Glomerular endothelial cell (primary cell): ENCODE measurements around the gene DNAH1. TPM values are rescaled to one million over a fixed set of nuclear protein-coding genes. Genes with fewer than 3 reads are reported as not detected.
"Not testable (repeated sequence)": the region's sequence is repeated elsewhere in the genome, so short reads cannot be mapped to it uniquely, and the experiment has no call there.

Experiments
- DNase-seq: peaks from one replicate; pipeline ENCODE4 v3.0.0-alpha.2; 2011; ENCODE audit warnings: low read depth, low spot score; ENCODE audit errors: extremely low read depth
- total RNA-seq: library from RNA; depleted of rRNA; stranded (reverse); fragments of >200 nt; gene quantifications from 2 replicates; pipeline ENCODE4 v1.2.3, GENCODE V29; 2015

The DNAH1 gene
- total RNA-seq, 1 donor from 2014 or later: 9.9 TPM

DNA sequence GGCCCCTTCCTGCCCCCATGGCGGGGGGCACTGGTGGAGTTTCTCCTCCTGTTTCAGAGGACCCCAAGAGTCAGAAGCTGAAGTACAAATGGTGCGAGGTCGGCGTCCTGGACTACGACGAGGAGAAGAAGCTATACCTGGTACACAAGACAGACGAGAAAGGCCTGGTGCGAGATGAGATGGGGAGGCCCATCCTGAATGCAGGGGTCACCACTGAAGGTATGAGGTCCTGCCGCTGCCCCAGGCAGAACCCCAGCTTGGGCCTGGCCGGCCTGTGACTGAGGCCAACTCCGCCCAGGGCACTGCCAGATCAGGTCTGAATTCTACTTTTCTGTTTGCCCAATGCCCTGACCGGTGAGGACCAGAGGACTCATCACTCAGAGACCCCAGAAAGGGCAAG is 15.0 kb downstream of the DNAH1 start:
- DNase-seq: no peak

DNA sequence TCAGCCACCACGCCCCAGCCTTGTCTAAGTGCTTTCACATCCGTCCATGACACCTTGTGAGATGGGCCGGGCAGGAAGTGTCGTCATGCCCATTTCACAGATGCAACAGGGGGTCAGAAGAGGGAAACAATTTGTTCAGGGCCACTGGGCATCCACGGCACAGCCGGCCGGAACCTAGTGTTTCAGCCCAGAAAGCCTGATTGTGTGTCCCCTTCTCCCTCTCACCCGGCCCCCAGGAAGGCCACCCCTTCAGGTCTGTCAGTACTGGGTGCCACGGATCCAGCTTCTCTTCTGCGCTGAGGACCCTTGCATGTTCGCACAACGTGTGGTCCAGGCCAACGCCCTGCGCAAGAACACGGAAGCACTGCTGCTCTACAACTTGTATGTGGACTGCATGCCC is 15.8 kb downstream of the DNAH1 start:
- no peak for DNase-seq

DNA sequence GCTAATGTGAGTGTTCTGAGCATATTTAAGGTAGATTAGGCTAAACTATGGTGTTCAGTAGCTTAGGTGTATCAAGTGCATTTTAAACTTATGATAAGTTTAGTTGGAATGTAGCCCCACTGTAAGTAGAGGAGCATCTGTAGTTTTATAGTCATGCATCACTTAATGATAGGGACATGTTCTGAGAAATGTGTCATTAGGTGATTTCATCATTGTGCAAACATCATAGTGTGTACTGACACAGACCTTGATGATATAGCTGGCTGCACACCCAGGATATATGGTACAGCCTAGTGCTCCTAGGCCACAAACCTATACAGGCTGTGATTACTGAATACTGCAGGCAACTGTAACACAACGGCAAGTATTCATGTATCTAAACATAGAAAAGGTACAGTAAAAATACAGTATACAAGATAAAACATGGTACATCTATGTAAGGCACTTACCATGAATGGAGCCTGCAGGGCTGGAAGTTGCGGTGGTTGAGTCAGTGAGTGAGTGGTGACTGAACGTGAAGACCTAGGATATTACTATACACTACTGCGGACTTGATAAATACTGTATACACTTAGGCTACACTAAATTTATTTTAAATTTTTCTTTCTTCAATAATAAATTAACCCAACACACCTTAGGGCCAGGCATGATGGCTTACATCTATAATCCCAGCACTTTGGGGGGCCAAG is 17.9 kb downstream of the DNAH1 start:
- no peak for DNase-seq

DNA sequence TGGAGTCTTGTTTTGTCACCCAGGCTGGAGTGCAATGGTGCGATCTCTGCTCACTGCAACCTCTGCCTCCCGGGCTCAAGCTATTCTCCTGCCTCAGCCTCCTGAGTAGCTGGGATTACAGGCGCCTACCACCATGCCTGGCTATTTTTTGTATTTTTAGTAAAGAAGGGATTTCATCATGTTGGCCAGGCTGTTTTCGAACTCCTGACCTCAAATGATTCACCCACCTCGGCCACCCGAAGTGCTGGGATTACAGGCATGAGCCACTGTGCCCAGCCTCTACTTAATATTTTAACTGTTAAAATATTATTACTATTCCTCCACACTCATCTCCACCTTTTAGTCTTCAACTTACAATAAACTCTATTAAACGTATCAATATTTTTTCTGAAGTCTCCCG is 22.0 kb downstream of the DNAH1 start:
- not testable (repeated sequence) for DNase-seq

DNA sequence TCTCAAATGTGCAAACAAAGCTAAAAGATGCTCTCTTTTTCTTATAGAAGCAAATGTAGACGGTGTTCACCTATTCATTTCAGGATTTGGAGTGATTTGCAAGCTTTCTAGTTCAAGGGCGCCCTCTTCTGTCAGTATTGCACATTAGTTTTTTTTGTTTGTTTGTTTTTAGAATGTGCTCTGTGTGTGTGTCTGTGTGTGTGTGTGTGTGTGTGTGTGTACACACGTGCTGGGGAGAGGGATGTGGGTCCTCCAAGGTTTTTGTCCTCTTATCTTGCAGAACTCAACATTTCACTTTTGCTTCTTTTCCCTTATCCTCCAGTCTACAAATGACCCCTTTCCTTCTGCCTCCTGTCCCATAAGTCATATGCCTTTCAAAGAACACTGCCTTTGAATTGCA is 23.5 kb downstream of the DNAH1 start:
- peak; percentile 71 for DNase-seq

DNA sequence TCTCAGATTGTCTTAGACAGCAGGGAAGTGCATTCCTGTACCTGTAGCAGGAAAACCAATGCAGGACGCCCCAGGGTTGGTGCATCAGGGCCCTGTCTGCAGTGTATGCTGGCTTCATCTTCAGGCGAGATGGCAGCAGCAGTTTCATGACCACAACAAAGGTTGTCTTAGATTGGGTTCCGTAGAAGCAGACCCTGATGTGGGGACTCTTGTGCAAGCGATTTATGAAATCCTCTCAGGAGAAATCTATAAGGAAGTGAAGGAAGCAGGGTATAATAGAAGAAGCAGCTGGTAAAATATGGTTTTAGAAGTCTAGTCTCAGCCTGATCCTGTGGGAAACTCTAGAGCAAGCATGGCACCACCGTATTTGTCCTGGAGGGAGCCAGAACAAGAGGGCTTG is 25.0 kb downstream of the DNAH1 start:
- no peak for DNase-seq

DNA sequence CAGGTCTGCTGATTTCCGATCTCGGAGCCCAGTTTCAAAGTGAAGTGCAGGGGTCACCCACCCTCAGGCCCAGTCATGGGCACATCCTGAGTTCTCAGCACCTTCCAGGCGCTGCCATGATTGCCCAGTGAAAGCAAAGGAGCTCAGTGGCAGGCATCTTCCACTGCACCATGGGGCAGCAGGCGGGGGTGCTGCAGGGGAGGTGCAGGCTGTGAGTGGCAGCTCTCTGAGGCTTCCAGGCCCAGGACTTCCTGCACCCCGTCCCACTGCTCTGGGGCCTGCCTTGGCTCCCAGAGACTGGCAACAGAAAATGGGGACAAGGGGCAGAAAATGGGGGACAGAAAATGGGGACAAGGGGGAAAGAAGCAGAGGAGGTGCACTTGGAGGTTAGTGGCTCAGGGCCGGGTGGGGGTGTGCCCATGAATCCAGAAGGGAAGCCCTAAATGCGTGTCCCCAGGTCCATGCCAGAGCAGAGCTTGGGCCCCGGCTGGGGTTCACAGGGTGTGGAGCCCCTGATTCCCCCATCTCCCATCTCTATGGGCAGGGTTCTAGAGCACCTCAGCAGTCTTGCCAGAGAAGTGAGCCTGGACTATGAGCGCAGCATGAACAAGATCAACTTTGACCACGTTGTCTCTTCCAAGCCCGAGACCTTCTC is 28.0 kb downstream of the DNAH1 start:
- no peak for DNase-seq

DNA sequence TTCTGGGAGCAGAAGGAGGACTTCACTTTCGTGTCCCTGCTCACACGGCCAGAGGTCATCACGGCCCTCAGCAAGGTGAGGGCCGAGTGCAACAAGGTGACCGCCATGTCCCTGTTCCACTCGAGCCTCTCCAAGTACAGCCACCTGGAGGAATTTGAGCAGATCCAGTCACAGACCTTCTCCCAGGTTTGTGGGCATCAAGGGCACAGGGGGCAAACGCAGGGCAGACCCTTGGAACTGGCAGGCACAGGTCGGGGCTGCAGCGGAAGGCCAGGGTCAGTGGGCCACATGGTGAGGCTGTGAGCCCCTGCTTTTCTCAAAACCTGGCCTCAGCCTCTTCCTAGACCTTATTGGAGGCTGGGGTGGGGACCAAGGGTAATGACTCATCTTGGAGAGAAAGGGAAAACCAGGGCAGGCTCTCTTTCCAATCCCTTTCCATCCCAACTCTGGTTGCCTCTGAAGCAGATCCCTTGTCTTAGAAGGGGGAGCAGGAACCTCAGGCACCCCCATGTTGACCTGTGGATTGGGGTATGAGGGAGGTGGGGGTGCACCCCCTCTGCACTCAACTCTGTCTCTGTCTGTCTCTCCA is 29.5 kb downstream of the DNAH1 start:
- no peak for DNase-seq

DNA sequence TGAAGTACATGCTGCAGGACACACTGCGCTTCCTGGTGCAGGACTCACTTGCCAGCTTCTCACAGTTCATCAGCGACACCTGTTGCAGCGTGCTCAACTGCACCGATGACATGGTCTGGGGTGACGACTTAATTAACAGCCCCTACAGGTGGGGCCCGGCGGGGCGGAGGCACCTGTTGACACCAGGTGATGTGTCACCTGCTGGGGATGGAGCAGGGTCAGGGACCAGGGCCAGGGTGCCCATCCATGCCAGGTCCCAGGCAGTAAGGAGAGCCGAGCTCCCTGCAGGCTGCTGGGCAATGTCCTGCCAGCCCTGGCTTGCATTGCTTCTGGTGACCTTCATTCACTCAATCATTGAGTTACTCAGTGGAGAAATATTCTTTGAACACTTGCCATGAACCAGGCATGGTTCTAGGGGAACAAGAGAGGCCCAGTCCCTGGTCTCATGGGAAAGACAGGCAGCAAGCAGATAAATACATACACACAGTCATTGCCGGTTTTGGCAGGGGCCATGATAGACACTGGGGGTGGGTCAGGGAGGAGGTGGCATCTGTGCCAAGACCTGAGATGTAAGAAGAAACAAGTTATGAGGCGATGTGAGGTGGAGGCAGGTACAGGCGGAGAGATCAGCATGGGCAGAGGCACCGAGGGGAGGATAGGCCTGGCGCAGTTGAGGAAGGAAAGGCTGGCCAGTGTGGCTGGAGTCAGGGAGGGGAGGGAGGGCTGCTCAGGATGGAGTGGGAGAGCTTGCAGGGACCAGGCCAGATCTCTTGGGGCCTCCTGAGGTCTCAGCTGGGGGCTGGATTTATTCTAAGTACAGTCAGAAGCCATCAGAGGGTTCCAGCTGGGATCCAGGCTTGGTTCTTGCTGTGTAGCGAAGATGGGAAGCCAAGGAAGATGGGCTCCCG is 30.8 kb downstream of the DNAH1 start:
- DNase-seq: no peak

DNA sequence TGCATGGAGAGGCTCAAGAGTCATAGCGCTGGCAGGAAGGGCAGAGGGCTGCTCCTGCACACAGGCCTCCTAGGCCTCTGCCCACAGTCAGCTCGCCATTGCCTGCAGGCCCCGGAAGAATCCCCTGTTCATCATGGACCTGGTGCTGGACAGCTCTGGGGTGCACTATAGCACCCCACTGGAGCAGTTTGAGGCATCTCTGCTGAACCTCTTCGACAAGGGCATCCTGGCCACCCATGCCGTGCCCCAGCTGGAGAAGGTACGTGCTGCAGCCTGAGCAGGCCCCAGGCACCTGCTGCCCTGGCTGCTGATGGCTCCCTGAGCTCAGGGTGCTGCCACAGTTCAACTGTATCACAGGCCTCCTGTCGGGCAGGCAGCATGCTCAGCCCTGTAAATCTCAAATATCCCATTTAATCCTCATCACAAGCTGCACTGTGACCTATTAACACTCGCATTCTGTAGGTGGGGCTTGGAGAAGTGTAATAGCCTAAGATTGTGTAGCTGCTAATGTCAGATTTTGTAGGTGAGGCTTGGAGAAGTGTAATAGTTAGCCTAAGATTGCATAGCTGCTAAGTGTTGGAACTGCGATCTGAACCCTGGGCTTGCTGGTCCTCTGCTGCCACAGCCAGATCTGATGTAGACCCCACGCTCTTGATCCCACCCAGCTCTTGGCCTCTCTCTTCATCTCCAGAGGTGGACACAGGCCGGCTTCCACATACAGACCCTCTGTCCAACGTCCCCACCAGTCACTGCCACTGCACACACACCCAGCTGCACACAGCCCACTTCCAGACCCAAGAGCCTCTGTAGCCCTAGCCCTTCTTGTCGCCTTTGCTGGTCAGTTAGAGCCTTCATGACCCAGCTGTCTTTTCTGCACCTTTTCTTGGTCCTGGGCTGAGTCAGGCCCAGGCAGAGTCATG is 31.9 kb downstream of the DNAH1 start:
- DNase-seq: no peak

DNA sequence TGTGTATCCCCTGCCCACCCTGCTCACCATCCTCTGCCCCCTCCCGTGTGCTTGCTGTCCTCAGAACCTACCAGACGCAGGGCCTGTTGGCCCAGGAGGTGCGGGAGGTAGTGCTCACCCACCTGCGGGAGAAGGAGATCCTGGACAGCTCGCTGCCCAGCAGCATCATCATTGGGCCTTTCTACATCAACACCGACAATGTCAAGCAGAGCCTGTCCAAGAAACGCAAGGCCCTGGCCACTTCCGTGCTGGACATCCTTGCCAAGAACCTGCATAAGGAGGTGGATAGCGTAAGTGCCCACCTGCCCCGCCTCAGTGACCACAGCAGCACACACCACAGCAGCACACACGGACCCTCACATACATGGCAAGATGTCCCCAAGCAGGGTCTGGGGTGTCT is 33.0 kb downstream of the DNAH1 start:
- no peak for DNase-seq

DNA sequence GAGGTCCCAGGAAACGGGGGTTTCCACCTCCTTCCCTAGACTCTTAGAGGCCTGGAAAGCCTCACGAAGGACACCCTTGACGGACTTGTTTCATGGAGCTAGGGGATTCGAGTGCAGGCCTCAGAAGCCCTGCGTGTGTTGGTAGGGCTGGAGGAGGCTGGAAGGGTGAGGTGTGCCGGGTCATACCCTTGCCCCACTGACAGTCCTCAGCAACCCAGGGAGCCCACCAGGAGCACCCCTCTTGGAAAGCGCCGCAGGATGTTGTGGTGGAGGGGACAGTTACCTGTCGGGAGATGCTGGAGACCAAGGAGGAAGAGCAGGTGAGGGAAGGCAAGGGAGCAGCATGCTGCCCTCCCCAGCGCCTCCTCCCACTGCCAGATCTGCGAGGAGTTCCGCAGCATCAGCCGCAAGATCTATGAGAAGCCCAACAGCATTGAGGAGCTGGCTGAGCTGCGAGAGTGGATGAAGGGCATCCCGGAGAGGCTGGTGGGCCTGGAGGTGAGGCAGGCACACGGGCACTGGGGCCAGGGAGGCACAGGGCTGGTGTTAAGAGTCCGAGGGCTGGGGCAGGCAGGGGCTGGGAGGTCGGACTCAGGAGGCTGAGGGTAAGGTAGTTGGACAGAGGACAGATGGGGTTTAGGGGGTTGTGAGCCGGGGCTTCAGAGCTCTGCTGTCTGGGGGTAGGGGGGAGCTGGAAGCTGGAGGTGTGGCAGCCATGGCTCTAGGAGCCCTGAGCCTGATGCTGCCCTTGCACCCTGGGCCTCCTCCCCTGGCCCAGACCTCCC is 33.7 kb downstream of the DNAH1 start:
- no peak for DNase-seq

DNA sequence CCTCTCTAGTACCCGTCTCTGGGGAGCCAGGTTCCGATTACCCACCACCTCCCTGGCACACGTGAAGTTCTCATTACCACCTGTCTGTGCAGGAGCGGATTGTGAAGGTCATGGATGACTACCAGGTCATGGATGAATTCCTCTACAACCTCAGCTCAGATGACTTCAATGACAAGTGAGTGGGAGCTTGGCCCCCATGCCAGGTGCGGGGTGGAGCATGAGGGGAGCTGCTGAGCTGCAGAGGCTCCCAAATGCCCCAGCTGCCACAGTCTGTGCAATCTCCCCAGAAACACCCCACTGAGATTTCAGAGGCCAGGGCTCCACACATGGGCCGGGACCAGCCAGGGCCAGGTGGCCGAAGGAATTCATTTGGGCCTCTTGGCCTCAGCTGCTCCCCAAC is 34.3 kb downstream of the DNAH1 start:
- DNase-seq: no peak

DNA sequence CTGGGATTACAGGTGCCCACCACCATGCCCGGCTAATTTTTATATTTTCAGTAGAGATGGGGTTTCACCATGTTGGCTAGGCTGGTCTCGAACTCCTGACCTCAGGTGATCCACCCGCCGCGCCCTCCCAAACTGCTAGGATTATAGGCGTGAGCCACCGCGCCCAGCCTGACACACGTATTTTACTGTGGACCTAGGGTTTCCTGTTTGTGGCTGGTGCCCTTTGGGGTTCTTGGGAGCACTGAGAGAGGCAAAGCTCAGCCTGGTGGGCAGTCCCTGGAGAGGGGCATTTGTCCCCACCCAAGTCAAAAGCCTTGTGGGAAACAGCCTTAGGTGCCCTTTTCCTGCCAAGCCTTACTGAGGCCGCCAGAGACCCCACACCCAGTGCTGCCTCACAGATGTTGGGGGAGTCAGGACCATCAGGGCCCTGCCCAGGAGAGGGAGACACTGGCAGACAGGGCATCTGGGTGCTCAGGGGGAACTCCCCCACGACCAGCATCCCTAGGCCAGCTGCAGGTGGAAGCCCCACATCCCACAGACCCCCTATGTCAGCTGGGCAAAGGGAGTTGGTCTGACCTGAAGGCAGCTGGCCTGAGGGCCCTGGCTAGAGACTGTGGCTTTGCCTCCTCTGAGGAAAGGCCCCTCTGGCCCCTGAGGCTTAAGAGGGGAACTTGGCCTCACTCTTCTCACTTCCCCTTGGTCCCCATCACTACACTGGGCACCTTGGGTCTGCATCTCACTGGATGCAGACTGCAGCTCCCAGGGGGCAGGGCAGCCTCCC is 35.1 kb downstream of the DNAH1 start:
- no peak for DNase-seq

DNA sequence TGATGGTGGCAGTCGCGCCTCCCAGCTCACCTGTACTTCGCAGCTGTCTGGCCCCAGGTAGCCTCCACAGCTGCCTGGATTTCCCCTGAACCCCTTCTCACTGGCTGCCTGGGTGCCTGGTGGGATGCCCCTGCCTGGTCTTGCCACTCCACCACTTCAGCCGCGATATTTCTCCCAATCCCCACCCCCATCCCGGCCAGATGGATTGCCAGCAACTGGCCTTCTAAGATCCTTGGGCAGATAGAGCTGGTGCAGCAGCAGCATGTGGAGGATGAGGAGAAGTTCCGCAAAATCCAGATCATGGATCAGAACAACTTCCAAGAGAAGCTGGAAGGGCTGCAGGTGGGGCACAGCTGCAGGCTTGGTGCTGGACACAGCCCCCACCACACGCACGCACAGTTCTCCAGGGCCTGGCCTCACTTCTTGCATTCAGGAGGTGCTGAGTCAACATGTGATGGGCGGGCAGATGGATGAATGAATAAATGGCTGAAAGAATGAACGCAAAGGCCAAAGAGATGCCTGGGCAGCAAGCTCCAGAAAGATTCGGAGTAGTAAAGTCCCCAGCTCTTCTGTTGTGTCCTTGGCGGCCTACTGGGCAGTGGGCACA is 35.7 kb downstream of the DNAH1 start:
- DNase-seq: no peak

DNA sequence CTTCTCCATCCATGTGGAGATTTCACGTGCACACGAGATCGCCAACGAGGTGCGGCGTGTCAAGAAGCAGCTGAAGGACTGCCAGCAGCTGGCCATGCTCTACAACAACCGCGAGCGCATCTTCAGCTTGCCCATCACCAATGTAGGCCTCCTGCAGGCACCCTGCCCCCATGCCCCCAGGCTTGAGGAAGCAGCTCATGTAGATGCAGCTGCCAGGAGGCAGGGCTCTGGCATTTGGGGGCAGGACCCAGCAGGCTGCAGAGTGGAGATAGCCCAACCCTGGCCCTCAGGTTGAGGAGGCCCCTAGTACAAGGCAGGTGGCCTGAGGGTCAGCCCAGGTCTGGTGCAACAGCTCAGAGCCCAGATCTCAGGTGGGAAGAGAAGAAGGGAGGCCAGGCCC is 36.4 kb downstream of the DNAH1 start:
- DNase-seq: no peak

DNA sequence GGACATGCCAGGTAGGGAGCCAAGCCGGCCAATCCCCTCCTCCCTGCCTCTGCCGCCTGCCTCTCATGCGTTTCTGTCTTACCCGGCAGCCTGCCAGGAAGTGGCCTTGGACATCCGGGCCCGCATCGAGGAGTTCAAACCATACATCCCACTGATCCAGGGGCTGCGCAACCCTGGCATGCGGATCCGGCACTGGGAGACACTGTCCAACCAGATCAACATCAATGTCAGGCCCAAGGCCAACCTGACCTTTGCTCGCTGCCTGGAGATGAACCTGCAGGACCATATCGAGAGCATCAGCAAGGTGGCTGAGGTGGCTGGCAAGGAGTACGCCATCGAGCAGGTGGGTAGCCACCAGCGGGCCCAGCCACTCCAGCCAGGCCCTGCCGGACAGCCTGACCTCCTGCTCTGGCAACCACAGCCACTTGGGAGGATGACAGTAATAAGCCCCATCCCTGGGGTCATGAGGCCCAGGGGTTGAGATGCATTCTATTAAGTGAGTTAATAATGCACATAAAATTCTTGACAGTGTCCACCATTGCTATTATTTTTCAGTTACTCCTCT is 37.3 kb downstream of the DNAH1 start:
- DNase-seq: no peak

DNA sequence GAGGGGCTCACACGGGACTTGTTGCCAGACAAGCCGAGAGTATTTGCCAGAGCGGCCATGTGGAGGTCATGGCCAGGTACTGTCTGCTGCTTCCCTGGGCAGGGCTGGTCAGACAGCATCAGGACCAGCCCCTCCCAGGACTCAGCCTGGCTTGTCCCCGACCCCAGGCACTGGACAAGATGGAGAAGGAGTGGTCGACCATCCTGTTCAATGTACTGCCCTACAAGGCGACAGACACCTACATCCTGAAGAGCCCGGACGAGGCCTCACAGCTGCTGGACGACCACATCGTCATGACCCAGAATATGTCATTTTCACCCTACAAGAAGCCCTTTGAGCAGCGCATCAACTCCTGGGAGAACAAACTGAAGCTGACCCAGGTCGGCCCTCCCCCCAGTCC is 38.6 kb downstream of the DNAH1 start:
- DNase-seq: no peak
